Hippocampal formation (tissue), 2 donors: Measurements from ENCODE around the gene METRN.
A peak's percentile ranks its signal among the peaks of the same experiment; 100 is the strongest.

Experiments
- DNase-seq, 2 donors: peaks; one replicate each; lab custom pipeline; 2025; lab: John Stamatoyannopoulos, UW

Gene METRN

GRCh38 chr16:677316-678190 lies 37.4 kb upstream of the METRN start:
- DNase-seq = no peak

- no peak for DNase-seq
These were observed 36.6 kb upstream of the METRN start for GRCh38 chr16:678209-678857.

GRCh38 chr16:678858-679813 lies 35.8 kb upstream of the METRN start:
- DNase-seq = peak in 1 of 2 donors; percentile 30

- peak; percentile 78 to 93 for DNase-seq
These were observed 34.9 kb upstream of the METRN start, which contains the start of gene STUB1 for GRCh38 chr16:679814-680624. STUB1 (plus strand) TSS chr16:680410; CDS start chr16:680526, 116 bp downstream.

GRCh38 chr16:680625-680945 lies 34.3 kb upstream of the METRN start:
- DNase-seq = no peak

- no peak for DNase-seq
These were observed 33.8 kb upstream of the METRN start for GRCh38 chr16:680967-681745.

- no peak for DNase-seq
These were observed 33.0 kb upstream of the METRN start for GRCh38 chr16:681746-682427.

GRCh38 chr16:682493-683395 lies 32.2 kb upstream of the METRN start:
- DNase-seq = no peak

GRCh38 chr16:683396-684070 lies 31.4 kb upstream of the METRN start:
- DNase-seq = no peak

GRCh38 chr16:684071-684794 lies 30.7 kb upstream of the METRN start, which contains the start of gene JMJD8:
JMJD8 (minus strand) TSS chr16:684334; CDS start chr16:684319, 15 bp downstream.
- DNase-seq = peak; percentile 89 to 93

- no peak for DNase-seq
These were observed 29.8 kb upstream of the METRN start for GRCh38 chr16:684961-685696.

GRCh38 chr16:685967-686366 lies 29.0 kb upstream of the METRN start:
- DNase-seq = no peak

- DNase-seq = no peak
These were observed 28.3 kb upstream of the METRN start for GRCh38 chr16:686459-687260.

GRCh38 chr16:687499-687898 lies 27.4 kb upstream of the METRN start:
- no peak for DNase-seq

- DNase-seq = no peak
These were observed 25.6 kb upstream of the METRN start for GRCh38 chr16:689175-689897.
